H1 (cell line): Measurements from ENCODE around the gene DHRS12.

Experiments used
- CHD2 ChIP-seq: IDR thresholded peaks from 2 replicates; pipeline ENCODE4 v1.6.1; 2012; ENCODE audit warnings: low read length, improper control_type of control experiment
- CTCF ChIP-seq, 3 experiments: IDR thresholded peaks; 1 replicate in 2 of 3; 2 replicates in 1 of 3; pipeline versions ENCODE4 v1.5.1 to v1.6.1; 2011; ENCODE audit warnings: low read length in 3 of 3, mild to moderate bottlenecking in 3 of 3, inconsistent platforms in 2 of 3, low read depth in 1 of 3, moderate library complexity in 1 of 3; ENCODE audit not compliant: insufficient read depth in 1 of 3; ENCODE audit errors: control extremely low read depth in 1 of 3
- E2F6 ChIP-seq: IDR thresholded peaks from 2 replicates; pipeline ENCODE4 v1.6.1; 2012; ENCODE audit warnings: inconsistent platforms
- EGR1 ChIP-seq: IDR thresholded peaks from 2 replicates; pipeline ENCODE4 v1.6.1; 2011; ENCODE audit warnings: low read depth, low read length, borderline replicate concordance
- EZH2 ChIP-seq: fragments of 200-600 bp; sonication (generic); IDR thresholded peaks from 2 replicates; pipeline ENCODE4 v1.7.1; 2012; ENCODE audit warnings: low read depth, mild to moderate bottlenecking, moderate library complexity, low read length, inconsistent platforms; ENCODE audit not compliant: severe bottlenecking
- MAFK ChIP-seq: IDR thresholded peaks from 2 replicates; pipeline ENCODE4 v1.6.1; 2012; ENCODE audit warnings: low read depth, mild to moderate bottlenecking, improper control_type of control experiment, low read length
- PHF8 ChIP-seq: fragments of 200-600 bp; sonication (generic); conservative IDR thresholded peaks from 2 replicates; pipeline ENCODE4 v1.7.1; 2012; ENCODE audit warnings: low read depth, mild to moderate bottlenecking, inconsistent platforms, low read length, moderate library complexity
- POLR2A ChIP-seq, 2 experiments: IDR thresholded peaks; 1 replicate in 1 of 2; 2 replicates in 1 of 2; pipeline ENCODE4 v1.6.1; 2011; ENCODE audit warnings: low read depth in 2 of 2, low read length in 2 of 2, mild to moderate bottlenecking in 2 of 2; ENCODE audit errors: control extremely low read depth in 1 of 2
- POLR2AphosphoS5 ChIP-seq: IDR thresholded peaks from 2 replicates; pipeline ENCODE4 v1.6.1; 2011; ENCODE audit warnings: low read depth, low read length
- RFX5 ChIP-seq: IDR thresholded peaks from 2 replicates; pipeline ENCODE4 v1.6.1; 2011; ENCODE audit warnings: low read depth, low read length, improper control_type of control experiment, borderline replicate concordance
- TAF1 ChIP-seq: IDR thresholded peaks from 2 replicates; pipeline ENCODE4 v1.6.1; 2011; ENCODE audit warnings: mild to moderate bottlenecking, low read depth, low read length
- YY1 ChIP-seq: IDR thresholded peaks from 2 replicates; pipeline ENCODE4 v1.6.1; 2011; ENCODE audit warnings: low read depth, mild to moderate bottlenecking, low read length

DNA sequence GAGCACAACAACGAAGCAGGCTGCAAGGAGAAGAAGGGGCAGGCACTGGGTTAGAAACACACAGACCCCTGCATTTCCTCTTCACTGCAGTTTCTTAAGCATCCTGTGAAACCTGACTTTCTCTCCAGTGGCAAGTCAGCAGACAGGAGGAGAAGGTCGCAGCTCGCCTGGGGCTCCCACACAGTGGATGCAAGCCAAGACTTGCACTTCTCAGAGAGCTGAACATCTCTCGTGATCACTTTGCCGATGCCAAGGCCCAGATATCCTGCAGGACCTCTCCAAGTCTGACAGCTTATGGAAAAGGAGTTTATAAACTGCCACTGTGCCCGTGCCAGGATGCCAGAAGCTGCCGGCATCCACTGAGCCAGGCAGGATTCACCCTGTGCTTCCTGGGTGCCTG lies 22.6 kb upstream of the DHRS12 start:
- no peak for TF ChIP-seq RFX5
- TF ChIP-seq E2F6, result no peak
- TF ChIP-seq CTCF (IDR thresholded peaks at IDR 0.05; ENCODE audit: control extremely low read depth in 1 of 3, insufficient read depth in 1 of 3, low read depth in 1 of 3, low read length in 3 of 3), result no peak
- no peak for TF ChIP-seq YY1
- no peak for TF ChIP-seq EZH2
- no peak for TF ChIP-seq TAF1
- TF ChIP-seq EGR1, result no peak
- TF ChIP-seq CHD2, result no peak
- no peak for TF ChIP-seq PHF8
- TF ChIP-seq POLR2AphosphoS5, result no peak
- no peak for TF ChIP-seq MAFK
- no peak for TF ChIP-seq POLR2A (IDR thresholded peaks at IDR 0.05; ENCODE audit: control extremely low read depth in 1 of 2, low read depth in 2 of 2, low read length in 2 of 2)
